Measurements from ENCODE around the gene CHMP6.

CHMP6 gene

DNA sequence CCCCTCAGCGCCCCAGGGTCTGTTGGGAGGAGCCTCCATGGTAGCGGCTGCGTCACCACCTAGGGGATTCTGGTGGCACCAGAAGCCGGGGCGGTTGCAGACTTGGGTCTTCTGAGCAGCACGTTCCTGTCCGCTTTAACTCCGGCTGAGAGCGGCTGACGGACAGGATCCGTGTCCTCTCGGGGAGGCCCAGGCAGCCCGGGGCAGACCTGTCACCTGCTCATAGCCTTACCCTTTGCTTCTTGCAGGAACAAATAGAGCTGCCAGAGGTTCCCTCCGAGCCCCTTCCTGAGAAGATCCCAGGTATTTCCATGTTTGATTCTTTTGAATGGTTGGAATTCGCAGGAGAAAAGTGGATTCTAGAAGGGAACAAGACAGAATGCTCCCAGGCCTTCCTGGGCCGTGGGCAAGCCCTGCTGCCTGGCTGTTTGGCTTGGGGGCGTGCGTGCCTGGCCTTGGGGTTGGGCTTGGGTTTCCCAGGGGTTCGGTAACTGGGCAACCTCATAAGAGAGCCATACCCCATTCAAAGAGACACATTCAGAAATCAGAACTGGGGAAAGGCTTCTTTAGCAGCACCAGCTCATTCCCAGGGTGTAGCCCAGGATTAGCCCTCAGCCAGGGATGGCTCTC is 6.6 kb downstream of the CHMP6 start:
- peak overlapping the region; percentile 11 for H3K4me3 ChIP-seq (ENCODE audit: low read depth, low read length)
- TF ChIP-seq MYC (IDR thresholded peaks at IDR 0.05; ENCODE audit: low read depth, low read length) (no peak), POLR2A (IDR thresholded peaks at IDR 0.05; ENCODE audit: extremely low read depth, insufficient read length) (no peak)
- TF ChIP-seq, protein P1, sequence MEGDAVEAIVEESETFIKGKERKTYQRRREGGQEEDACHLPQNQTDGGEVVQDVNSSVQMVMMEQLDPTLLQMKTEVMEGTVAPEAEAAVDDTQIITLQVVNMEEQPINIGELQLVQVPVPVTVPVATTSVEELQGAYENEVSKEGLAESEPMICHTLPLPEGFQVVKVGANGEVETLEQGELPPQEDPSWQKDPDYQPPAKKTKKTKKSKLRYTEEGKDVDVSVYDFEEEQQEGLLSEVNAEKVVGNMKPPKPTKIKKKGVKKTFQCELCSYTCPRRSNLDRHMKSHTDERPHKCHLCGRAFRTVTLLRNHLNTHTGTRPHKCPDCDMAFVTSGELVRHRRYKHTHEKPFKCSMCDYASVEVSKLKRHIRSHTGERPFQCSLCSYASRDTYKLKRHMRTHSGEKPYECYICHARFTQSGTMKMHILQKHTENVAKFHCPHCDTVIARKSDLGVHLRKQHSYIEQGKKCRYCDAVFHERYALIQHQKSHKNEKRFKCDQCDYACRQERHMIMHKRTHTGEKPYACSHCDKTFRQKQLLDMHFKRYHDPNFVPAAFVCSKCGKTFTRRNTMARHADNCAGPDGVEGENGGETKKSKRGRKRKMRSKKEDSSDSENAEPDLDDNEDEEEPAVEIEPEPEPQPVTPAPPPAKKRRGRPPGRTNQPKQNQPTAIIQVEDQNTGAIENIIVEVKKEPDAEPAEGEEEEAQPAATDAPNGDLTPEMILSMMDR (IDR thresholded peaks at IDR 0.05; ENCODE audit: low read depth, low read length) = no peak
- TF ChIP-seq, protein P2, sequence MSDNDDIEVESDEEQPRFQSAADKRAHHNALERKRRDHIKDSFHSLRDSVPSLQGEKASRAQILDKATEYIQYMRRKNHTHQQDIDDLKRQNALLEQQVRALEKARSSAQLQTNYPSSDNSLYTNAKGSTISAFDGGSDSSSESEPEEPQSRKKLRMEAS (IDR thresholded peaks at IDR 0.05; ENCODE audit: low read depth, low read length) = no peak
- DNase-seq (ENCODE audit: low read depth) = no peak

DNA sequence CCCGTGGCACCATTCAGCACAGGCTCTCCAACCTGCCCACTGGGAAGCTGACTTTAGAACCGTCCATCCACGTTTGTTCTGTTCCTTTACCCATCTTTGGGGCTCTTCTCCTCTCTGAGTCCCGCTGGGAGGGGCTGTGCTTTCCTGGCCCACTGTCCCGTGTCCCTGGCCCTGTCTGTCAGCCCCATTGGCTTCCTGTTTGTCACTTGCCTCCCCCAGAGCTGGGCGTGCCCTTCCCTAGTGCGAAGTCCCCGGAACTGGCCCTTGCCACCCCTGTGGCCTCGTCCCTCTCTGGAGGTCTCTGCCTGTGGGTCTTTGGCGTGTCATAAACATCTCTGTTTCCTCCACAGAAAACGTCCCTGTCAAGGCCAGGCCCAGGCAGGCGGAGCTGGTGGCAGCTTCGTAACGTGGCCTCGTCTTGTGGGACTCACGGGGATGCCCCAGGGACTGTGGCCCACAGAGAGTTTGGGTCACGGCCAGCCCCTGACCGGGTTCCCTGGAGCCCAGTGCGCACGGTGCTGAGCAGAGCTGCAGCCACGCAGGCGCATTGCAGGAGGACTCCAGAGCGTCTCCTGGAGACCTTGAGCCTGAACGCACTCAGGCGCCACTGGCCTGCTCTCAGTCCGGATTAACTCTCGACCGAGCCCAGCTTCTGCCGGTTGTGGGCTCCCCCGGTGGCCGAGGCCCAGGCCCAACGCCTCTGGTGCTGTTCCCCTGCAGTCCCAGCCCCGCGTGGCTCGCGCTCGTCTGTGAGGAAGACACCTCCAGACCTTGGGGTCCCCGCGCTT is 7.3 kb downstream of the CHMP6 start:
- TF ChIP-seq, protein P2 (IDR thresholded peaks at IDR 0.05; ENCODE audit: low read depth, low read length) = no peak
- TF ChIP-seq, protein P1 (IDR thresholded peaks at IDR 0.05; ENCODE audit: low read depth, low read length) = no peak
- TF ChIP-seq MYC (IDR thresholded peaks at IDR 0.05; ENCODE audit: low read depth, low read length) = no peak
- TF ChIP-seq POLR2A (IDR thresholded peaks at IDR 0.05; ENCODE audit: extremely low read depth, insufficient read length) = no peak
- H3K4me3 ChIP-seq (ENCODE audit: low read depth, low read length) = no peak overlapping the region

DNA sequence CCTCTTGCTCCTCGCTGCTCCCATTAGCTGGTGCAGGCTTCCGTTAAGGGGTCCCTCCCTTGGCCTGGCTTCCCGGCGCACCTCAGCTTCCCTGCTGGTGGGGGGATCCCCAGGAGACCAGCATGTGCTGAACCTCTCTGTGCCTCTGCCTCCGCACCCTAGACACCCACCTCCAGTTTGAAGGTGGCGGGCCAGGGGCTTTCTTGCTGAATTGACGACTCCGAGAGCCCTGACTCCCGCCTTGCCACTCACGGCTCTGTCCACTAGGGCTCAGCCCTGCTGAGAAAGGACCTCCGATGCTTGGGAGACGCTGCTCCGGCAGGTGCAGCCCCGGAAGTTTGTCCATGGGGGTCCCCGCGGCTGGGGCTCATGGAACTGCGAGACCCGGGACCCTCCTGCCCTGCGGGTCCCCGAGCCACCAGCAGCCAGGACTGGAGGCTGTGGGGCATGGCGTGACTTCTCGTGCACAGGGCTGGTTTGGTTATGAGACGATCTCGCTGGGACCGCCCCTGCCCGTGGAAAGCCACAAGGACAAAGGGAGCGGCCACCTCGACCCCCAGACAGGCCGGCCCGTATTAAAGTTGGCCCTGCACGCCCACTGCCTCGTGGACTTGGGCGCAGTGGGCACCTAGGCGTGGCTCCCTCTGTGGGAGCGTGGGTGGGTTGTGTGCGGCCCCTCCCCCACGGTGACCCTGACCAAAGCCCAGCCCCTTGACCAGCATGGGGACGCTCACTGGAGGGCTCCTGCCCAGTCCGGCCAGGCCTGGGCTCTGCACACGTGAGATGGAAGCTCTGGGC is 8.1 kb downstream of the CHMP6 start:
- H3K4me3 ChIP-seq (ENCODE audit: low read depth, low read length) = no peak overlapping the region
- DNase-seq (ENCODE audit: low read depth) = no peak
- TF ChIP-seq MYC (IDR thresholded peaks at IDR 0.05; ENCODE audit: low read depth, low read length) = no peak
- TF ChIP-seq, protein P1 (IDR thresholded peaks at IDR 0.05; ENCODE audit: low read depth, low read length) = no peak
- TF ChIP-seq POLR2A (IDR thresholded peaks at IDR 0.05; ENCODE audit: extremely low read depth, insufficient read length) = no peak
- TF ChIP-seq, protein P2 (IDR thresholded peaks at IDR 0.05; ENCODE audit: low read depth, low read length) = no peak

More for the DNA sequence above, 7.3 kb downstream of the CHMP6 start:
- DNase-seq (ENCODE audit: low read depth) = no peak

DNA sequence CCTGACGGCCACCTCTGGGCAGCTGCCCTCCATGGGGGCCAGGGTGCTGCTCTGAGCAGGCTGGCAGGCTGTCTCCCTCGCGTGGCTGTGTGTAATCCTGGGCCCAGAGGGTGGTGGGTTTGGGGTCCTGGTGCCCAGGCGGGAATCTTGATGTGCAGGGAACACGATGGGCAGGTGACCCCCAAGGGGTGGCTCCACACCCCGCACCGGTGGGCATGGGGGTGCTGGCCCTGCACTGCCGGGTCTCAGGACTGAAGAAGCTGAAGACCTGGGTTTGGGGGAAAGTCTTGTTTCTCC is 8.6 kb downstream of the CHMP6 start:
- no peak overlapping the region for H3K4me3 ChIP-seq (ENCODE audit: low read depth, low read length)
- TF ChIP-seq, protein P1 (IDR thresholded peaks at IDR 0.05; ENCODE audit: low read depth, low read length) = no peak
- TF ChIP-seq, protein P2 (IDR thresholded peaks at IDR 0.05; ENCODE audit: low read depth, low read length) = no peak
- TF ChIP-seq POLR2A (IDR thresholded peaks at IDR 0.05; ENCODE audit: extremely low read depth, insufficient read length) (no peak), MYC (IDR thresholded peaks at IDR 0.05; ENCODE audit: low read depth, low read length) (no peak)
- DNase-seq (ENCODE audit: low read depth) = no peak

DNA sequence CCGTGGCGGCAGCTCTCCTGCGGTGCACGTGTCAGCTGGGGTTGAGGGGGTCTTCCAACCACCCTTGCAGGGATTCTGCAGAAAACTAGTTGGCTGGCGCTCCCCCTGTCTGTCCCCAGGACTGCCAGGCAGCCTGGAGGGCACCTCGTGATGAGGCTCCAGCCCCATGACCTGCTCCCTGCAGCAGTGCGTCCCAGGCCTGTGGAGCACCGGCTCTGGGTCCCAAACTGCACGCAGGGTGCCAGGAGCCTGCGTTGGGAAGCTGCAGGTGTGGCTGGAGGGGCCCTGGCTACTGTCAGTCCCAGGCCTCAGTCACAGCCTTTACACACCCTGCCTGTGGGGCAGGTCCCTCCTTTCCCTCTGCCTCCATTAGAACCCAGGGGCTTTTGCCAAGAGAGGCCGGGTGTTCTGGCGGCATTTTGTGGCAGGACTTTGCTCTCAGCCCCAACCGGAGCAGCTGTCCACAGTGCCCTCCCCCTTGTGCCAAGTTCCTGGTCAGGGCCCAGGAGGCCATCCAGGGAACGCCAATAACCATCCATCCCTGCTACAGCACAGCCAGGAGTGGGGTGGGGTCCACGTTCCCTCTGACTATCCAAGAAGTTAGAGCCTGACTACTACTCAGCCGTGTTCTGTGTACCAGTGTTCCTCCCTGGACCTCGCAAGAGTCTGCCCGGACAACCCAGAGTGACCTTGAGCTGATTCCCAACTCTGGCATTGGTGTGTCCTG is 9.2 kb downstream of the CHMP6 start:
- DNase-seq (ENCODE audit: low read depth) = no peak
- H3K4me3 ChIP-seq (ENCODE audit: low read depth, low read length) = no peak overlapping the region
- TF ChIP-seq MYC (IDR thresholded peaks at IDR 0.05; ENCODE audit: low read depth, low read length) (no peak), POLR2A (IDR thresholded peaks at IDR 0.05; ENCODE audit: extremely low read depth, insufficient read length) (no peak)
- TF ChIP-seq, protein P2 (IDR thresholded peaks at IDR 0.05; ENCODE audit: low read depth, low read length) = no peak
- TF ChIP-seq, protein P1 (IDR thresholded peaks at IDR 0.05; ENCODE audit: low read depth, low read length) = no peak

Measured in NB4 (cell line).